HEK293T (cell line): ENCODE measurements around the gene NAP1L1.

ENCODE experiments used
- BHLHE40 ChIP-seq: fragments of 450-650 bp; IDR thresholded peaks from 2 replicates; pipeline ENCODE4 v1.6.1; 2016; ENCODE audit warnings: mild to moderate bottlenecking, moderate library complexity, borderline replicate concordance
- ELF4 ChIP-seq: fragments of 450-650 bp; IDR thresholded peaks from 2 replicates; pipeline ENCODE4 v1.6.1; 2017; ENCODE audit warnings: antibody characterized with exemption
- FOXA1 ChIP-seq: fragments of 450-650 bp; IDR thresholded peaks from 2 replicates; pipeline ENCODE4 v1.6.1; 2016; ENCODE audit warnings: mild to moderate bottlenecking
- FOXK2 ChIP-seq: fragments of 450-650 bp; IDR thresholded peaks from 2 replicates; pipeline ENCODE4 v1.6.1; 2016; ENCODE audit warnings: mild to moderate bottlenecking
- NFRKB ChIP-seq: fragments of 450-650 bp; IDR thresholded peaks from 2 replicates; pipeline ENCODE4 v1.6.1; 2016; ENCODE audit warnings: mild to moderate bottlenecking, moderate library complexity
- SP1 ChIP-seq: fragments of 450-650 bp; IDR thresholded peaks from 2 replicates; pipeline ENCODE4 v1.6.1; 2017
- SUZ12 ChIP-seq: fragments of 450-650 bp; IDR thresholded peaks from 2 replicates; pipeline ENCODE4 v1.6.1; 2016; ENCODE audit warnings: mild to moderate bottlenecking
- TARDBP ChIP-seq: fragments of 450-650 bp; IDR thresholded peaks from 2 replicates; pipeline ENCODE4 v1.6.1; 2016

- TF ChIP-seq BHLHE40 (no peak), FOXA1 (no peak), ELF4 (no peak), FOXK2 (no peak), NFRKB (no peak), SUZ12 (no peak), SP1 (no peak), TARDBP (no peak)
Observed at GRCh38 chr12:76123259-76124212, 39.1 kb upstream of the NAP1L1 start.
